ENCODE data around the gene UGT1A1. TPM values are rescaled to one million over a fixed set of nuclear protein-coding genes. Genes with fewer than 3 reads are reported as not detected.

Gene UGT1A1
- total and polyA plus RNA-seq, 9 of the 15 experiments (the other 6 are each of a cell fraction or from before 2014, with no cell fraction given) = not detected

DNA sequence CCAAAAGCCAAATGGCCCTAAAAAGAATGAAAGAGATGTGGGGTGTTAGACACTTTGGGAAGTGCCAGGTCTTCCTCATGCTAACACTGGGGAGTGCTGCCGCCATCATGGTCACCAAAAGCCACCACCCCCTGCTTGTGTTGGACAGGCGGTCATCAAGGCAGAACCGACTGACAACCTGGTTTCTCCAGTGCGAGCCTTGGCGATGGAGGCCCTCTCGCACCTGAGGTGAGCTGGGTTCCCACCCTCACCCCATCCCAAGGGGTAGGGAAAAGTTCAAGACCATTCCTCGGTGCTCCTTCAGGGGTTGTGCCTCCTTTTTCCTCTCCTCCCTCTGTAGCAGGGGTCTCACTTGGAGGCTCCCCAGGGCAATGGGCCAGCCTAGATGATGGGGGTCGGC lies 51.7 kb downstream of the UGT1A1 start:
- 0% methylated on average over 6 of the region's 8 CpGs for WGBS (ENCODE audit: insufficient coverage, low coverage, missing lambda C conversion rate)
- CTCF ChIA-PET (ENCODE audit: low intra/inter-chr PET ratio) = no interaction called here
- no peaks in the 10 kb centered on the region for H4K20me1 ChIP-seq (replicated peaks; ENCODE audit: control insufficient read depth, insufficient read depth, low read length)
- H3K9ac ChIP-seq (ENCODE audit: insufficient read depth in 1 of 2, low read depth in 2 of 2, low read length in 2 of 2) = no peak overlapping the region
- in situ Hi-C loops (cut with MboI) (no loop called here), intact Hi-C loops (cut with micrococcal nuclease) (no loop called here)
- H2AFZ ChIP-seq (ENCODE audit: low read depth, low read length) = no peak overlapping the region
- H3K4me3 ChIP-seq = no peak overlapping the region
- DNase-seq (ENCODE audit: extremely low read depth in 1 of 4, low spot score in 3 of 4) = no peak
- no peak for FAIRE-seq
- H3K9me1 ChIP-seq (ENCODE audit: control insufficient read depth, insufficient read depth, low read length) = no peaks in the 10 kb centered on the region
- H3K27me3 ChIP-seq (ENCODE audit: control insufficient read depth in 2 of 2, insufficient read depth in 2 of 2, low read length in 2 of 2) = peaks cover 2 to 30% of the 10 kb centered on the region in 2 experiments; a peak in 3 of 5 replicates
- POLR2A ChIA-PET = no interaction called here
- H3K9me3 ChIP-seq (replicated peaks; ENCODE audit: control insufficient read depth, insufficient read depth, low read depth, low read length) = no peaks in the 10 kb centered on the region
- no peaks in the 10 kb centered on the region for H3K79me2 ChIP-seq (ENCODE audit: control insufficient read depth, insufficient read depth, low read length)
- ATAC-seq = no peak
- no peaks in the 10 kb centered on the region for H3K36me3 ChIP-seq (ENCODE audit: control insufficient read depth, insufficient read depth, low read length)
- H3K4me1 ChIP-seq (replicated peaks in 1 of 2; ENCODE audit: control insufficient read depth in 2 of 2, insufficient read depth in 2 of 2, low read length in 2 of 2) = no peaks in the 10 kb centered on the region; a peak in 1 of 5 replicates
- no peak for TF ChIP-seq MEIS2 (IDR thresholded peaks at IDR 0.05; ENCODE audit: partially characterized antibody)
- TF ChIP-seq, protein P1, sequence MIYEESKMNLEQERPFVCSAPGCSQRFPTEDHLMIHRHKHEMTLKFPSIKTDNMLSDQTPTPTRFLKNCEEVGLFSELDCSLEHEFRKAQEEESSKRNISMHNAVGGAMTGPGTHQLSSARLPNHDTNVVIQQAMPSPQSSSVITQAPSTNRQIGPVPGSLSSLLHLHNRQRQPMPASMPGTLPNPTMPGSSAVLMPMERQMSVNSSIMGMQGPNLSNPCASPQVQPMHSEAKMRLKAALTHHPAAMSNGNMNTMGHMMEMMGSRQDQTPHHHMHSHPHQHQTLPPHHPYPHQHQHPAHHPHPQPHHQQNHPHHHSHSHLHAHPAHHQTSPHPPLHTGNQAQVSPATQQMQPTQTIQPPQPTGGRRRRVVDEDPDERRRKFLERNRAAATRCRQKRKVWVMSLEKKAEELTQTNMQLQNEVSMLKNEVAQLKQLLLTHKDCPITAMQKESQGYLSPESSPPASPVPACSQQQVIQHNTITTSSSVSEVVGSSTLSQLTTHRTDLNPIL (CRISPR knock-in tag; IDR thresholded peaks at IDR 0.05) = no peak
- TF ChIP-seq NUFIP1 (IDR thresholded peaks at IDR 0.05; ENCODE audit: partially characterized antibody) = no peak
- TF ChIP-seq, protein P2, sequence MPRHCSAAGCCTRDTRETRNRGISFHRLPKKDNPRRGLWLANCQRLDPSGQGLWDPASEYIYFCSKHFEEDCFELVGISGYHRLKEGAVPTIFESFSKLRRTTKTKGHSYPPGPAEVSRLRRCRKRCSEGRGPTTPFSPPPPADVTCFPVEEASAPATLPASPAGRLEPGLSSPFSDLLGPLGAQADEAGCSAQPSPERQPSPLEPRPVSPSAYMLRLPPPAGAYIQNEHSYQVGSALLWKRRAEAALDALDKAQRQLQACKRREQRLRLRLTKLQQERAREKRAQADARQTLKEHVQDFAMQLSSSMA (CRISPR knock-in tag; IDR thresholded peaks at IDR 0.05) = no peak
- TF ChIP-seq MIER1 (IDR thresholded peaks at IDR 0.05; ENCODE audit: low read depth) = no peak
- TF ChIP-seq TSC22D4 (tag; IDR thresholded peaks at IDR 0.05) = no peak
- TF ChIP-seq POU5F1 (IDR thresholded peaks at IDR 0.05; ENCODE audit: borderline replicate concordance, low read depth, low read length, partially characterized antibody) = no peak
- no peak for TF ChIP-seq TCF7L2 (IDR thresholded peaks at IDR 0.05; ENCODE audit: low read depth, low read length)
- no peak for TF ChIP-seq CBFB (CRISPR knock-in tag; IDR thresholded peaks at IDR 0.05)
- TF ChIP-seq ZNF695 (CRISPR knock-in tag; IDR thresholded peaks at IDR 0.05) = no peak
- TF ChIP-seq, protein P3, sequence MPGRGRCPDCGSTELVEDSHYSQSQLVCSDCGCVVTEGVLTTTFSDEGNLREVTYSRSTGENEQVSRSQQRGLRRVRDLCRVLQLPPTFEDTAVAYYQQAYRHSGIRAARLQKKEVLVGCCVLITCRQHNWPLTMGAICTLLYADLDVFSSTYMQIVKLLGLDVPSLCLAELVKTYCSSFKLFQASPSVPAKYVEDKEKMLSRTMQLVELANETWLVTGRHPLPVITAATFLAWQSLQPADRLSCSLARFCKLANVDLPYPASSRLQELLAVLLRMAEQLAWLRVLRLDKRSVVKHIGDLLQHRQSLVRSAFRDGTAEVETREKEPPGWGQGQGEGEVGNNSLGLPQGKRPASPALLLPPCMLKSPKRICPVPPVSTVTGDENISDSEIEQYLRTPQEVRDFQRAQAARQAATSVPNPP (IDR thresholded peaks at IDR 0.05; ENCODE audit: borderline replicate concordance, insufficient read depth, insufficient read length) = no peak
- no peak for TF ChIP-seq MAFK (IDR thresholded peaks at IDR 0.05; ENCODE audit: low read length)
- no peak for TF ChIP-seq ZNF354B (CRISPR knock-in tag; IDR thresholded peaks at IDR 0.05)
- TF ChIP-seq ZNF717 (CRISPR knock-in tag; IDR thresholded peaks at IDR 0.05) = no peak
- TF ChIP-seq, protein P4, sequence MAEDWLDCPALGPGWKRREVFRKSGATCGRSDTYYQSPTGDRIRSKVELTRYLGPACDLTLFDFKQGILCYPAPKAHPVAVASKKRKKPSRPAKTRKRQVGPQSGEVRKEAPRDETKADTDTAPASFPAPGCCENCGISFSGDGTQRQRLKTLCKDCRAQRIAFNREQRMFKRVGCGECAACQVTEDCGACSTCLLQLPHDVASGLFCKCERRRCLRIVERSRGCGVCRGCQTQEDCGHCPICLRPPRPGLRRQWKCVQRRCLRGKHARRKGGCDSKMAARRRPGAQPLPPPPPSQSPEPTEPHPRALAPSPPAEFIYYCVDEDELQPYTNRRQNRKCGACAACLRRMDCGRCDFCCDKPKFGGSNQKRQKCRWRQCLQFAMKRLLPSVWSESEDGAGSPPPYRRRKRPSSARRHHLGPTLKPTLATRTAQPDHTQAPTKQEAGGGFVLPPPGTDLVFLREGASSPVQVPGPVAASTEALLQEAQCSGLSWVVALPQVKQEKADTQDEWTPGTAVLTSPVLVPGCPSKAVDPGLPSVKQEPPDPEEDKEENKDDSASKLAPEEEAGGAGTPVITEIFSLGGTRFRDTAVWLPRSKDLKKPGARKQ (CRISPR knock-in tag; IDR thresholded peaks at IDR 0.05) = no peak
- TF ChIP-seq KDM1A (IDR thresholded peaks at IDR 0.05) = no peak
- TF ChIP-seq EZH2 (IDR thresholded peaks at IDR 0.05; ENCODE audit: borderline replicate concordance, low read depth, low read length) = no peak
- TF ChIP-seq, protein P5, sequence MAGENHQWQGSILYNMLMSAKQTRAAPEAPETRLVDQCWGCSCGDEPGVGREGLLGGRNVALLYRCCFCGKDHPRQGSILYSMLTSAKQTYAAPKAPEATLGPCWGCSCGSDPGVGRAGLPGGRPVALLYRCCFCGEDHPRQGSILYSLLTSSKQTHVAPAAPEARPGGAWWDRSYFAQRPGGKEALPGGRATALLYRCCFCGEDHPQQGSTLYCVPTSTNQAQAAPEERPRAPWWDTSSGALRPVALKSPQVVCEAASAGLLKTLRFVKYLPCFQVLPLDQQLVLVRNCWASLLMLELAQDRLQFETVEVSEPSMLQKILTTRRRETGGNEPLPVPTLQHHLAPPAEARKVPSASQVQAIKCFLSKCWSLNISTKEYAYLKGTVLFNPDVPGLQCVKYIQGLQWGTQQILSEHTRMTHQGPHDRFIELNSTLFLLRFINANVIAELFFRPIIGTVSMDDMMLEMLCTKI (IDR thresholded peaks at IDR 0.05; ENCODE audit: partially characterized antibody) = no peak
- H3K27ac ChIP-seq (ENCODE audit: extremely low read depth, low read depth, low read length) = no peak overlapping the region
- no peak overlapping the region for H3K4me2 ChIP-seq (ENCODE audit: insufficient read depth, low read length)
- no TSS peak for BruUV-seq (replicated peaks)
